HCT116 (cell line): ENCODE measurements around the gene ADCY1.

Experiments used
- CEBPB ChIP-seq: IDR thresholded peaks from 2 replicates; pipeline ENCODE4 v1.6.1; 2012; ENCODE audit warnings: low read depth
- CTCF ChIP-seq, 3 experiments: fragments of 200-600 bp in 1 of 3; sonication (generic) in 1 of 3; IDR thresholded peaks in 2 of 3; conservative IDR thresholded peaks in 1 of 3; 2 replicates each; pipeline ENCODE4 v1.5.1; 2012 to 2017; ENCODE audit warnings: low read depth in 2 of 3, low read length in 2 of 3, antibody characterized with exemption in 1 of 3, borderline replicate concordance in 1 of 3, control low read depth in 1 of 3, mild to moderate bottlenecking in 1 of 3, mixed read lengths in 1 of 3, mixed run types in 1 of 3, moderate library complexity in 1 of 3; ENCODE audit not compliant: insufficient read depth in 1 of 3
- EZH2 ChIP-seq: fragments of 200-600 bp; sonication (generic); IDR thresholded peaks from 2 replicates; pipeline ENCODE4 v1.6.1; 2017; ENCODE audit warnings: antibody characterized with exemption, mixed run types
- EZH2phosphoT487 ChIP-seq: fragments of 200-600 bp; IDR thresholded peaks from 2 replicates; pipeline ENCODE4 v1.6.1; 2018; ENCODE audit warnings: antibody characterized with exemption, borderline replicate concordance
- POLR2A ChIP-seq: IDR thresholded peaks from 2 replicates; pipeline ENCODE4 v1.7.0; 2011; ENCODE audit warnings: borderline replicate concordance; ENCODE audit not compliant: insufficient read depth, insufficient read length; ENCODE audit errors: extremely low read depth
- POLR2AphosphoS5 ChIP-seq: IDR thresholded peaks from 2 replicates; pipeline ENCODE4 v1.6.1; 2011; ENCODE audit warnings: mild to moderate bottlenecking, low read depth, low read length, moderate library complexity
- RAD21 ChIP-seq: IDR thresholded peaks from 2 replicates; pipeline ENCODE4 v1.6.1; 2012; ENCODE audit warnings: low read depth, mild to moderate bottlenecking
- REST ChIP-seq: IDR thresholded peaks from 2 replicates; pipeline ENCODE4 v1.6.1; 2012; ENCODE audit warnings: low read depth
- SP1 ChIP-seq: IDR thresholded peaks from 2 replicates; pipeline ENCODE4 v1.6.1; 2012; ENCODE audit warnings: low read depth
- YY1 ChIP-seq: IDR thresholded peaks from 2 replicates; pipeline ENCODE4 v1.6.1; 2011; ENCODE audit warnings: low read length, low read depth, moderate library complexity, mild to moderate bottlenecking; ENCODE audit not compliant: insufficient replicate concordance; ENCODE audit errors: extremely low read depth
- ZFX ChIP-seq: fragments of 450-650 bp; IDR thresholded peaks from 2 replicates; pipeline ENCODE4 v1.6.1; 2017

GRCh38 chr7:45663965-45664633 is 89.9 kb downstream of the ADCY1 start:
- TF ChIP-seq CTCF (IDR thresholded peaks at IDR 0.05 in 2 of 3, conservative IDR thresholded peaks at IDR 0.05 in 1 of 3; ENCODE audit: borderline replicate concordance in 1 of 3, insufficient read depth in 1 of 3, low read depth in 2 of 3, low read length in 2 of 3), result no peak
- no peak for TF ChIP-seq EZH2phosphoT487
- no peak for TF ChIP-seq RAD21
- TF ChIP-seq POLR2A, result no peak
- no peak for TF ChIP-seq EZH2
- no peak for TF ChIP-seq CEBPB
- TF ChIP-seq POLR2AphosphoS5, result no peak
- no peak for TF ChIP-seq SP1
- no peak for TF ChIP-seq ZFX
- TF ChIP-seq REST, result no peak
- TF ChIP-seq YY1, result no peak
